Measurements from ENCODE around the gene BLM.

DNA sequence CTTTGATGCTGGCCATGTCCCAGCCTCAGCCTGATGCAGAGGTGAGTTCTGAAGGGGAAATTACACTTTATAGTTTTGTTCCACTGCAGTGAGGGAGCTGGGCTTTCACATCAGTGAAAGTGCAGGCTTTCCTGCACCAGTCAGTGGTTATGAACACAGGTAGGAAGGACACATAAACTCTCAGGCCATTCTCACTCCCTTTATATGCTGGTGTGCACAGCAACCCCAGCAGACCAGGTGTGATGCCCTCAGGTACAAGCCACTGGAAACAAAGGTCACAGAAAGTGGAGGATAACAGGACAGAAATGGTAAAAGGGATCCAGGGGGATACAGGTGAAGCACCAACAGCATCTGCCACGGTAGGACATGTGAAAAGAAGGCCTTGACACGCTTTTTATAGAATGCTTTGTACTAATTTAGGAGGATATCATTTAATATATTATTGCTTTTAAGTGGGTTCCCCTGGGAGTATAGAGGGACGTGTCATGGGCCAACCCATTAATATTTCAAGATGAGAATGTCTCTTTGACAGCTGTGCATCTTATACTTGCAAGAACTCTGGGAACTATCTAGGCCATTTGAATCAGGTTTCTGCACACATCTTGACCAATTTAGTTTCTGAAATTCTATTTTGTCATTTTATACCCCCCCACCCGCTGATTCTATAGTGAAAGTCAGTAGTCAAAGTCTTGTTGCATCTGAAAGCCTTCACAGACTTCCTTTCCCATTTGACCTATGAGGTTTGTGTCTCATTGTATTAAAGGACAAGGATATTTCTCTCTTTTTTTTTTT lies 25.0 kb upstream of the BLM start:
- TF ChIP-seq GATA2 (IDR thresholded peaks at IDR 0.05; ENCODE audit: low read depth, low read length): no peak
- TF ChIP-seq GATA3 (IDR thresholded peaks at IDR 0.05; ENCODE audit: low read depth, low read length): no peak

Data from SH-SY5Y (cell line).